Smooth muscle cell (in vitro differentiated cells): ENCODE results near the gene CAPZA3. TPM values are rescaled to one million over a fixed set of nuclear protein-coding genes. Genes with fewer than 3 reads are reported as not detected.
A peak's percentile ranks its signal among the peaks of the same experiment; 100 is the strongest.

Experiments used
- DNase-seq: peaks from one replicate; lab custom pipeline; 2025; ENCODE audit not compliant: unreplicated experiment; lab: John Stamatoyannopoulos, UW
- H2AFZ ChIP-seq: fragments of 200-600 bp; sonication (generic); 2 replicates; pipeline ENCODE4 v1.6.0; 2016; ENCODE audit warnings: antibody characterized with exemption, low read depth, mild to moderate bottlenecking
- H3F3A ChIP-seq: fragments of 200-600 bp; sonication (generic); 2 replicates; pipeline ENCODE4 v1.6.0; 2017; ENCODE audit warnings: antibody characterized with exemption, low read depth
- H3K27ac ChIP-seq: fragments of 200-600 bp; sonication (generic); 2 replicates; pipeline ENCODE4 v1.5.1; 2016; ENCODE audit warnings: low read depth, mild to moderate bottlenecking
- H3K27me3 ChIP-seq: fragments of 200-600 bp; sonication (generic); 2 replicates; pipeline ENCODE4 v1.6.1; 2016; ENCODE audit warnings: low read depth, mild to moderate bottlenecking
- H3K36me3 ChIP-seq: fragments of 200-600 bp; sonication (generic); 2 replicates; pipeline ENCODE4 v1.5.1; 2016; ENCODE audit warnings: low read depth
- H3K4me1 ChIP-seq: fragments of 200-600 bp; sonication (generic); 2 replicates; pipeline ENCODE4 v1.5.1; 2016; ENCODE audit warnings: low read depth
- H3K4me2 ChIP-seq: fragments of 200-600 bp; sonication (generic); 2 replicates; pipeline ENCODE4 v1.6.0; 2016; ENCODE audit warnings: mild to moderate bottlenecking
- H3K4me3 ChIP-seq: fragments of 200-600 bp; sonication (generic); 2 replicates; pipeline ENCODE4 v1.5.1; 2016; ENCODE audit warnings: mild to moderate bottlenecking
- H3K79me2 ChIP-seq: fragments of 200-600 bp; sonication (generic); 2 replicates; pipeline ENCODE4 v1.6.0; 2016; ENCODE audit warnings: low read depth, mild to moderate bottlenecking
- H3K9ac ChIP-seq: fragments of 200-600 bp; sonication (generic); 2 replicates; pipeline ENCODE4 v1.6.0; 2016; ENCODE audit warnings: low read depth
- H3K9me3 ChIP-seq: fragments of 200-600 bp; sonication (generic); replicated peaks from 2 replicates; pipeline ENCODE4 v1.5.1; 2016; ENCODE audit warnings: low read depth
- H4K20me1 ChIP-seq: fragments of 200-600 bp; sonication (generic); 2 replicates; pipeline ENCODE4 v1.6.0; 2016; ENCODE audit warnings: low read depth
- WGBS: methylation state at CpG from one replicate; pipeline ENCODE4 v1.1.7; 2016; ENCODE audit warnings: low lambda C conversion rate; 5-methylcytosine and 5-hydroxymethylcytosine counted together
- polyA plus RNA-seq: library from polyadenylated mRNA; unstranded; fragments of >200 nt; fragmentation: Nextera tagmentation; extraction: Ambion mirVana; gene quantifications from 2 replicates; pipeline ENCODE4 v1.2.1, GENCODE V29; 2016
- total RNA-seq: library from RNA; depleted of rRNA; stranded (reverse); fragments of >200 nt; gene quantifications from 2 replicates; pipeline ENCODE4 v1.2.3, GENCODE V29; 2014
- TF ChIP-seq, protein P1 (sequence below): fragments of 200-600 bp; sonication (generic); IDR thresholded peaks from 2 replicates; pipeline ENCODE4 v1.5.1; 2017; ENCODE audit warnings: borderline replicate concordance, mild to moderate bottlenecking, antibody characterized with exemption; ENCODE audit not compliant: insufficient read depth, poor library complexity, severe bottlenecking

CAPZA3 gene
- total and polyA plus RNA-seq, 2 experiments from 2014 or later: 0.19 TPM; not detected in 1

DNA sequence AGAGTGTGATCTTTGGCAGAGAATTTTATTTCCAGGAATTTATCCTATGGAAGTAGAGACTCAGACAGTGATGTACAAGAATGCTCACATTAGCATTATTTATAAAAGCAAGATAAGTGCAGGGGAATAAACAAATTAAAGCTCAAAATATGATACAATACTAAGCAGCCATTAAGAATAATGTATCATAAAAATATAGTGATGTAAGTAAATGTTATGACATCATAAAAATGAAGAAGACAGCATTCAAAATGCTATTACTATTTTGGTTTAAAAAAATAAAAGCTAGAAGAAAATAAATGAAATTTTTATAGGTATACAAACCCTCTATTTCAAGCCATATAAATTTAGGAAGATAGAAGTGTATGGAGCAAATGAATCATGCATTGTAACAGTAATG is 17.2 kb upstream of the CAPZA3 start:
- Histone ChIP-seq H3K36me3 (no peaks in the 10 kb centered on the region), H3K27ac (no peak overlapping the region), H3K9me3 (no peaks in the 10 kb centered on the region), H3K4me2 (no peak overlapping the region), H3K27me3 (no peaks in the 10 kb centered on the region), H3K9ac (no peak overlapping the region), H2AFZ (no peak overlapping the region), H3K4me3 (no peak overlapping the region), H3K4me1 (no peaks in the 10 kb centered on the region), H4K20me1 (no peaks in the 10 kb centered on the region), H3K79me2 (no peaks in the 10 kb centered on the region), H3F3A (no peaks in the 10 kb centered on the region)
- DNase-seq: no peak
- TF ChIP-seq, protein P1, sequence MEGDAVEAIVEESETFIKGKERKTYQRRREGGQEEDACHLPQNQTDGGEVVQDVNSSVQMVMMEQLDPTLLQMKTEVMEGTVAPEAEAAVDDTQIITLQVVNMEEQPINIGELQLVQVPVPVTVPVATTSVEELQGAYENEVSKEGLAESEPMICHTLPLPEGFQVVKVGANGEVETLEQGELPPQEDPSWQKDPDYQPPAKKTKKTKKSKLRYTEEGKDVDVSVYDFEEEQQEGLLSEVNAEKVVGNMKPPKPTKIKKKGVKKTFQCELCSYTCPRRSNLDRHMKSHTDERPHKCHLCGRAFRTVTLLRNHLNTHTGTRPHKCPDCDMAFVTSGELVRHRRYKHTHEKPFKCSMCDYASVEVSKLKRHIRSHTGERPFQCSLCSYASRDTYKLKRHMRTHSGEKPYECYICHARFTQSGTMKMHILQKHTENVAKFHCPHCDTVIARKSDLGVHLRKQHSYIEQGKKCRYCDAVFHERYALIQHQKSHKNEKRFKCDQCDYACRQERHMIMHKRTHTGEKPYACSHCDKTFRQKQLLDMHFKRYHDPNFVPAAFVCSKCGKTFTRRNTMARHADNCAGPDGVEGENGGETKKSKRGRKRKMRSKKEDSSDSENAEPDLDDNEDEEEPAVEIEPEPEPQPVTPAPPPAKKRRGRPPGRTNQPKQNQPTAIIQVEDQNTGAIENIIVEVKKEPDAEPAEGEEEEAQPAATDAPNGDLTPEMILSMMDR: no peak

DNA sequence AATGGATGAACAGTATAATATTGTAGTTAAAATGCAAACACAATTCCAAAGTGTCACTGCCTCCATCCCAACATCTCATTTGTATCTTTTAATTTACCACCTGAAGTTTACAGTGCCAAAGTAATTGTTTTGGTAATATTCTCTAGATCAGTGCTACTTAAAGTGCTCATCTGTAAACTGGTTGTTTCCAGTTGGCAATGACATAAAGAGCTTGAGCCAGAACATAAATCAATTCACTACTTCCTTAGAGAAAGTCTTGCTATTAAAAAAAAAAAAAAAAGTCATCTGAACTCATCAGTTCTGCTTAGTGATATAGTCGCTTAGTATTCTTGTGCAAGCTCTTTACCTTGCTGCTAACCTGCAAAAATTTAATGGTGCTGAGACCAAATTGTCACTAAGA is 16.5 kb upstream of the CAPZA3 start:
- Histone ChIP-seq H3K4me2 (no peak overlapping the region), H3K27me3 (no peaks in the 10 kb centered on the region), H3F3A (no peaks in the 10 kb centered on the region), H3K27ac (no peak overlapping the region), H3K4me3 (no peak overlapping the region), H2AFZ (no peak overlapping the region), H3K9me3 (no peaks in the 10 kb centered on the region), H3K9ac (no peak overlapping the region), H3K4me1 (no peaks in the 10 kb centered on the region), H3K36me3 (no peaks in the 10 kb centered on the region), H3K79me2 (no peaks in the 10 kb centered on the region), H4K20me1 (no peaks in the 10 kb centered on the region)
- 89% methylated on average over 1 of the region's 1 CpG for WGBS
- TF ChIP-seq, protein P1: no peak
- no peak for DNase-seq

DNA sequence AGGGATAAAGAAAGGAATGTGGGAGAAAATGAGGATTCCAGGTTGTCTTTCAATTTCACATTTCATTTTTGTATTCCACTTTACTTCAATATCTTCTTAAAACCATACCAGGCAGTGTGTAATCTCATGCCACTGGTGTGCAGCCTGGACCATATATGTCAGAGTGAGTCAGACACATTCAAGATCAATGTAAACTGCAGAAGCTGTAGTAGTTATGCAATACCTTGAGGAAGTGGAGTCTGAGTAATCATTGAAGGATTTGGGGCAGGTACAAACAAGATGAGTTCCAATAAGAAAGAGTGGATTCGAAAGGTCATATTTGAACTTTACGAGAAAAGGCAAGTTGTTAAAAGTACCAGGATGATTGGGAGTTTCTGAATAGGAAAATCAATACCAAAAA is 14.2 kb upstream of the CAPZA3 start:
- Histone ChIP-seq H3K36me3 (no peaks in the 10 kb centered on the region), H4K20me1 (no peaks in the 10 kb centered on the region), H3K4me1 (no peaks in the 10 kb centered on the region), H3K9ac (no peak overlapping the region), H3K27ac (peak overlapping the region; percentile 69), H3K79me2 (no peaks in the 10 kb centered on the region), H2AFZ (peak overlapping the region; percentile 10), H3K9me3 (no peaks in the 10 kb centered on the region), H3K4me2 (peak overlapping the region; percentile 60), H3K4me3 (no peak overlapping the region), H3F3A (no peaks in the 10 kb centered on the region), H3K27me3 (no peaks in the 10 kb centered on the region)
- no peak for DNase-seq
- WGBS: 78% methylated on average over 2 of the region's 2 CpGs
- TF ChIP-seq, protein P1: no peak

DNA sequence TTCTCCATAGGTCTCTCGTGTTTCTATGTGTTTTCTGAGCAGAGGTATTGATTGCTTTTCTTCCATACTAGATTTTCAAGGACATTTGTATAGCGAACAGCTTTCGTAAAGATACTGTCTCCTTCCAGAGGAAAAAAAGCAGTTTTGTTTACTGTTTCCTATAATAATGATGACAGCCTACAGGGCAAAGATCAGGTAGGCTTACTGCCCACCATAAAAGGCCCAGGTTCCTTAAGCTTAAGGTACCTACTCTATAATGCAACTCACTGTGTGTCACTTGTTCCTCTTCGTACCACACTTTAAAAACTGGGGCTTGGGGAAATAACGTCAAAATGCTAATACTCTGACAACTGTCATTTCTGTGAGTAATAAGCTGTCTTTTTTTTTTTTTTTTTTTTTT is 6.8 kb upstream of the CAPZA3 start:
- Histone ChIP-seq H3K4me2 (no peak overlapping the region), H3K27me3 (no peaks in the 10 kb centered on the region), H3K9me3 (no peaks in the 10 kb centered on the region), H3F3A (no peaks in the 10 kb centered on the region), H3K27ac (no peak overlapping the region), H3K4me1 (no peaks in the 10 kb centered on the region), H3K79me2 (no peaks in the 10 kb centered on the region), H4K20me1 (no peaks in the 10 kb centered on the region), H2AFZ (no peak overlapping the region), H3K36me3 (no peaks in the 10 kb centered on the region), H3K9ac (no peak overlapping the region), H3K4me3 (no peak overlapping the region)
- no peak for DNase-seq
- 83% methylated on average over 5 of the region's 5 CpGs for WGBS
- TF ChIP-seq, protein P1: no peak
